ENCODE data around the gene MARCOL.
"Not testable (repeated sequence)": the region's sequence is repeated elsewhere in the genome, so short reads cannot be mapped to it uniquely, and the experiment has no call there.

Gene MARCOL

GRCh38 chr5:148268566-148268965 lies 30.2 kb downstream of the MARCOL start, which contains the start of gene SPINK13:
SPINK13 (plus strand) TSS chr5:148268794; CDS start chr5:148270073, 1,279 bp downstream.
- DNase-seq, result peak; percentile 11

GRCh38 chr5:148275129-148275528 lies 36.8 kb downstream of the MARCOL start:
- DNase-seq, result not testable (repeated sequence)

- not testable (repeated sequence) for DNase-seq
These were observed 42.6 kb downstream of the MARCOL start for GRCh38 chr5:148280893-148281292.

- not testable (repeated sequence) for DNase-seq
These were observed 43.0 kb downstream of the MARCOL start for GRCh38 chr5:148281336-148281735.

- no peak for DNase-seq
These were observed 52.2 kb downstream of the MARCOL start for GRCh38 chr5:148290271-148291195.
